Thyroid gland (tissue), 4 donors: Measurements from ENCODE around the gene MARK3. TPM values are rescaled to one million over a fixed set of nuclear protein-coding genes. Genes with fewer than 3 reads are reported as not detected.
A peak's percentile ranks its signal among the peaks of the same experiment; 100 is the strongest.

Experiments used
- DNase-seq, 2 donors: peaks; one replicate each; pipeline ENCODE4 v3.0.0-alpha.2; 2019
- H3K27ac ChIP-seq, 3 donors: fragments of 200-600 bp; sonication (generic); 1 replicate in 2 of 3; 2 replicates in 1 of 3; pipeline ENCODE4 v1.5.1; 2016 to 2019; ENCODE audit warnings: mild to moderate bottlenecking in 1 of 3, moderate library complexity in 1 of 3
- H3K27me3 ChIP-seq: fragments of 200-600 bp; sonication (generic); one replicate; pipeline ENCODE4 v1.5.1; 2019
- H3K36me3 ChIP-seq, 2 donors: fragments of 200-600 bp; sonication (generic); one replicate each; pipeline ENCODE4 v1.5.1; 2016 to 2019
- H3K4me1 ChIP-seq, 2 donors: fragments of 200-600 bp; sonication (generic); one replicate each; pipeline ENCODE4 v1.5.1; 2017 to 2019
- H3K4me3 ChIP-seq, 3 donors: fragments of 200-600 bp; sonication (generic); replicated peaks in 1 of 3; 1 replicate in 2 of 3; 2 replicates in 1 of 3; pipeline ENCODE4 v1.5.1; 2016; ENCODE audit warnings: mild to moderate bottlenecking in 1 of 3
- H3K9me3 ChIP-seq: fragments of 200-600 bp; sonication (generic); one replicate; pipeline ENCODE4 v1.5.1; 2017
- CTCF ChIP-seq, 6 experiments: fragments of 200-600 bp in 3 of 6; fragments of 450-650 bp in 3 of 6; sonication (generic) in 3 of 6; IDR thresholded peaks; one replicate each; pipeline ENCODE4 v1.5.1; 2016 to 2019; ENCODE audit warnings: antibody characterized with exemption in 6 of 6, mild to moderate bottlenecking in 2 of 6, inconsistent platforms in 1 of 6, moderate library complexity in 1 of 6
- POLR2A ChIP-seq, 2 donors: fragments of 450-650 bp; IDR thresholded peaks; one replicate each; pipeline ENCODE4 v1.6.1; 2017; ENCODE audit warnings: antibody characterized with exemption in 2 of 2, mild to moderate bottlenecking in 2 of 2, moderate library complexity in 1 of 2
- WGBS, 2 donors: methylation state at CpG; one replicate each; pipeline ENCODE4 v1.1.5; 2017; 5-methylcytosine and 5-hydroxymethylcytosine counted together
- intact Hi-C: fragments of 100-400 bp; cut with DNase I; formaldehyde crosslinking; loops from one replicate; pipeline ENCODE4 v1.15.1; 2023
- total RNA-seq, 4 donors: library from RNA; depleted of rRNA; stranded (reverse); fragments of >200 nt; gene quantifications; one replicate each; pipeline ENCODE4 v1.2.3, GENCODE V29; 2016

MARK3 gene
- total RNA-seq, 4 donors from 2014 or later, result 105 to 164 (median 114) TPM

GRCh38 chr14:103398427-103399195 is 13.4 kb downstream of the MARK3 start:
- H3K9me3 ChIP-seq, result no peaks in the 10 kb centered on the region
- no peak for DNase-seq
- H3K27ac ChIP-seq, result peak overlapping the region; percentile 1 to 21 (median 9)
- no peak overlapping the region for H3K4me3 ChIP-seq
- H3K27me3 ChIP-seq, result no peaks in the 10 kb centered on the region
- no peaks in the 10 kb centered on the region for H3K36me3 ChIP-seq
- intact Hi-C loops, result no loop called here
- TF ChIP-seq POLR2A (IDR thresholded peaks at IDR 0.05), result no peak
- no peak for TF ChIP-seq CTCF (IDR thresholded peaks at IDR 0.05)
- peaks cover 59 to 67% of the 10 kb centered on the region in 2 donors for H3K4me1 ChIP-seq
- 72 to 83% methylated on average over 7 of the region's 7 CpGs for WGBS, 2 donors

- no peak for TF ChIP-seq POLR2A (IDR thresholded peaks at IDR 0.05)
- no peak for TF ChIP-seq CTCF (IDR thresholded peaks at IDR 0.05)
- intact Hi-C loops, result no loop called here
- Histone ChIP-seq H3K27ac (no peak overlapping the region), H3K36me3 (peaks cover 3% of the 10 kb centered on the region in 2 donors), H3K4me3 (no peak overlapping the region), H3K4me1 (peaks cover 53 to 65% of the 10 kb centered on the region in 2 donors), H3K27me3 (no peaks in the 10 kb centered on the region), H3K9me3 (no peaks in the 10 kb centered on the region)
- DNase-seq, result no peak
- 68 to 73% methylated on average over 4 of the region's 4 CpGs for WGBS, 2 donors
These were observed 15.3 kb downstream of the MARK3 start for GRCh38 chr14:103400537-103400936.

GRCh38 chr14:103401223-103402214 is 16.3 kb downstream of the MARK3 start:
- 75 to 82% methylated on average over 10 of the region's 10 CpGs for WGBS, 2 donors

GRCh38 chr14:103402695-103403094 is 17.5 kb downstream of the MARK3 start:
- peaks cover 40 to 59% of the 10 kb centered on the region in 2 donors for H3K4me1 ChIP-seq
- intact Hi-C loops, result no loop called here
- H3K9me3 ChIP-seq, result no peaks in the 10 kb centered on the region
- no peak for TF ChIP-seq CTCF (IDR thresholded peaks at IDR 0.05)
- no peak for TF ChIP-seq POLR2A (IDR thresholded peaks at IDR 0.05)
- H3K4me3 ChIP-seq, result no peak overlapping the region
- 78 to 85% methylated on average over 2 of the region's 2 CpGs for WGBS, 2 donors
- peaks cover 12% of the 10 kb centered on the region in 2 donors for H3K36me3 ChIP-seq
- no peaks in the 10 kb centered on the region for H3K27me3 ChIP-seq
- no peak overlapping the region for H3K27ac ChIP-seq
- DNase-seq, result no peak

More at GRCh38 chr14:103401223-103402214, 16.3 kb downstream of the MARK3 start:
- Histone ChIP-seq H3K27ac (no peak overlapping the region), H3K36me3 (peaks cover 12% of the 10 kb centered on the region in 2 donors), H3K9me3 (no peaks in the 10 kb centered on the region), H3K4me3 (no peak overlapping the region), H3K27me3 (no peaks in the 10 kb centered on the region), H3K4me1 (peaks cover 43 to 59% of the 10 kb centered on the region in 2 donors)
- no peak for DNase-seq
- TF ChIP-seq POLR2A (IDR thresholded peaks at IDR 0.05), result no peak
- no peak for TF ChIP-seq CTCF (IDR thresholded peaks at IDR 0.05)
- intact Hi-C loops, result no loop called here
